Retina (tissue), 1 donor: ENCODE data around the gene CFP.
"Not testable (repeated sequence)": the region's sequence is repeated elsewhere in the genome, so short reads cannot be mapped to it uniquely, and the experiment has no call there.

Experiments used
- DNase-seq: peaks from one replicate; pipeline ENCODE4 v3.0.0-alpha.2; 2016

CFP gene

GRCh38 chrX:47637546-47638195, 7.9 kb upstream of the CFP start:
- DNase-seq, result peak; percentile 71

- DNase-seq, result no peak
Measured at GRCh38 chrX:47634871-47635575, 5.3 kb upstream of the CFP start.

- DNase-seq, result no peak
Measured at GRCh38 chrX:47633689-47634590, 4.2 kb upstream of the CFP start.

GRCh38 chrX:47632666-47633065, 2.9 kb upstream of the CFP start:
- no peak for DNase-seq

- DNase-seq, result no peak
Measured at GRCh38 chrX:47631676-47632075, 1.9 kb upstream of the CFP start.

- DNase-seq, result no peak
Measured at GRCh38 chrX:47628982-47629381, 748 bp downstream of the CFP start.

GRCh38 chrX:47625365-47625764, 4.4 kb downstream of the CFP start:
- no peak for DNase-seq

GRCh38 chrX:47623540-47624027, 6.1 kb downstream of the CFP start:
- DNase-seq, result peak; percentile 85

GRCh38 chrX:47621851-47622250, 7.9 kb downstream of the CFP start:
- no peak for DNase-seq

GRCh38 chrX:47620303-47620685, 9.4 kb downstream of the CFP start:
- DNase-seq, result no peak

GRCh38 chrX:47619486-47620302, 10.0 kb downstream of the CFP start, which contains the start of gene SYN1:
SYN1 (minus strand) TSS chrX:47619857; CDS start chrX:47619728, 129 bp downstream.
- peak; percentile 90 for DNase-seq

GRCh38 chrX:47618923-47619485, 10.7 kb downstream of the CFP start:
- no peak for DNase-seq

GRCh38 chrX:47614618-47615017, 15.1 kb downstream of the CFP start:
- no peak for DNase-seq

- no peak for DNase-seq
Measured at GRCh38 chrX:47613082-47613481, 16.6 kb downstream of the CFP start.

- no peak for DNase-seq
Measured at GRCh38 chrX:47612418-47612817, 17.3 kb downstream of the CFP start.

- no peak for DNase-seq
Measured at GRCh38 chrX:47611926-47612325, 17.8 kb downstream of the CFP start.

- DNase-seq, result no peak
Measured at GRCh38 chrX:47611489-47611888, 18.2 kb downstream of the CFP start.

GRCh38 chrX:47610511-47610910, 19.2 kb downstream of the CFP start:
- no peak for DNase-seq

GRCh38 chrX:47608130-47608810, 21.5 kb downstream of the CFP start:
- DNase-seq, result no peak

- no peak for DNase-seq
Measured at GRCh38 chrX:47607091-47607490, 22.6 kb downstream of the CFP start.

GRCh38 chrX:47605024-47605423, 24.7 kb downstream of the CFP start:
- no peak for DNase-seq

GRCh38 chrX:47603125-47603524, 26.6 kb downstream of the CFP start:
- not testable (repeated sequence) for DNase-seq
